WTC11 (cell line): Measurements from ENCODE around the gene AQP3. TPM values are rescaled to one million over a fixed set of nuclear protein-coding genes. Genes with fewer than 3 reads are reported as not detected.

Experiments
- ATAC-seq: fragments of 200-7000 bp; cut with Tn5 transposase; 2 replicates; pipeline ENCODE4 v1.10.0; 2021; ENCODE audit warnings: mild to moderate bottlenecking, moderate library complexity
- CTCF ChIA-PET: fragments of 300-600 bp; sonication (Branson Sonifier 250); formaldehyde crosslinking; loops from one replicate; lab custom pipeline; 2021; ENCODE audit warnings: antibody characterized with exemption; lab: Charles Lee
- POLR2A ChIA-PET: fragments of 350-600 bp; sonication (Branson Sonifier 250); formaldehyde crosslinking; loops from one replicate; lab custom pipeline; 2021; ENCODE audit warnings: antibody characterized with exemption; lab: Charles Lee
- DNase-seq: peaks from one replicate; pipeline ENCODE4 v3.0.0; 2021; ENCODE audit warnings: low spot score
- H3K27ac Mint-ChIP-seq: 2 replicates; pipeline ENCODE4 v1.8.0; 2021; ENCODE audit warnings: mixed read lengths
- H3K27me3 Mint-ChIP-seq: 2 replicates; pipeline ENCODE4 v1.8.0; 2021; ENCODE audit warnings: low read depth, mild to moderate bottlenecking, moderate library complexity, mixed read lengths
- H3K36me3 Mint-ChIP-seq: 2 replicates; pipeline ENCODE4 v1.8.0; 2021; ENCODE audit warnings: mixed read lengths
- H3K4me1 Mint-ChIP-seq: 2 replicates; pipeline ENCODE4 v1.8.0; 2022; ENCODE audit warnings: mixed read lengths
- H3K4me3 Mint-ChIP-seq: 2 replicates; pipeline ENCODE4 v1.8.0; 2021; ENCODE audit warnings: mild to moderate bottlenecking, moderate library complexity, mixed read lengths
- H3K9me3 Mint-ChIP-seq: 2 replicates; pipeline ENCODE4 v1.8.0; 2021; ENCODE audit warnings: mixed read lengths
- ELF4 ChIP-seq: sonication (generic); formaldehyde crosslinking; IDR thresholded peaks from 2 replicates; pipeline ENCODE4 v1.8.1; 2022; ENCODE audit warnings: low read depth, mild to moderate bottlenecking, moderate library complexity, missing genetic modification reagents
- FOXK1 ChIP-seq: sonication (generic); formaldehyde crosslinking; IDR thresholded peaks from 2 replicates; pipeline ENCODE4 v1.8.0; 2022; ENCODE audit warnings: mild to moderate bottlenecking, moderate library complexity, missing genetic modification reagents
- GABPB1 ChIP-seq: sonication (generic); formaldehyde crosslinking; IDR thresholded peaks from 2 replicates; pipeline ENCODE4 v1.8.1; 2023; ENCODE audit warnings: mild to moderate bottlenecking, missing genetic modification reagents
- MYBL2 ChIP-seq: sonication (generic); formaldehyde crosslinking; IDR thresholded peaks from 2 replicates; pipeline ENCODE4 v1.8.1; 2023; ENCODE audit warnings: mild to moderate bottlenecking, moderate library complexity, missing genetic modification reagents
- NFYB ChIP-seq: sonication (generic); formaldehyde crosslinking; conservative IDR thresholded peaks from 2 replicates; pipeline ENCODE4 v1.8.0; 2022; ENCODE audit warnings: low read depth, missing genetic modification reagents
- TEAD1 ChIP-seq: sonication (generic); formaldehyde crosslinking; IDR thresholded peaks from 2 replicates; pipeline ENCODE4 v1.8.0; 2022; ENCODE audit warnings: mild to moderate bottlenecking, missing genetic modification reagents
- ZBTB21 ChIP-seq: sonication (generic); formaldehyde crosslinking; IDR thresholded peaks from 2 replicates; pipeline ENCODE4 v1.8.1; 2023; ENCODE audit warnings: mild to moderate bottlenecking, missing genetic modification reagents, borderline replicate concordance
- ZNF423 ChIP-seq: fragments of 250-450 bp; sonication (Bioruptor Pico); IDR thresholded peaks from 2 replicates; pipeline ENCODE4 v2.1.2; 2022; ENCODE audit warnings: mild to moderate bottlenecking, moderate library complexity
- total RNA-seq: library from RNA; stranded (reverse); gene quantifications from 3 replicates; pipeline ENCODE4 v1.2.3, GENCODE V29; 2021
- TF ChIP-seq, protein P1 (sequence below): sonication (generic); formaldehyde crosslinking; IDR thresholded peaks from 2 replicates; pipeline ENCODE4 v1.8.1; 2022; ENCODE audit warnings: mild to moderate bottlenecking, moderate library complexity, missing genetic modification reagents
- TF ChIP-seq, protein P2 (sequence below): fragments of 250-450 bp; sonication (Bioruptor Pico); IDR thresholded peaks from 2 replicates; pipeline ENCODE4 v1.9.0; 2021; ENCODE audit warnings: mild to moderate bottlenecking
- TF ChIP-seq, protein P3 (sequence below): sonication (generic); formaldehyde crosslinking; conservative IDR thresholded peaks from 2 replicates; pipeline ENCODE4 v1.8.1; 2022; ENCODE audit warnings: mild to moderate bottlenecking, missing genetic modification reagents
- TF ChIP-seq, protein P4 (sequence below): sonication (generic); formaldehyde crosslinking; IDR thresholded peaks from 2 replicates; pipeline ENCODE4 v1.8.0; 2023; ENCODE audit warnings: missing genetic modification reagents
- TF ChIP-seq, protein P5 (sequence below): sonication (generic); formaldehyde crosslinking; IDR thresholded peaks from 2 replicates; pipeline ENCODE4 v1.8.1; 2022; ENCODE audit warnings: mild to moderate bottlenecking, missing genetic modification reagents, moderate library complexity, borderline replicate concordance
- TF ChIP-seq, protein P6 (sequence below): fragments of 250-450 bp; sonication (Bioruptor Pico); IDR thresholded peaks from 2 replicates; pipeline ENCODE4 v2.1.2; 2022; ENCODE audit warnings: mild to moderate bottlenecking, moderate library complexity
- TF ChIP-seq, protein P7 (sequence below): sonication (generic); formaldehyde crosslinking; IDR thresholded peaks from 2 replicates; pipeline ENCODE4 v1.8.1; 2023; ENCODE audit warnings: mild to moderate bottlenecking, missing genetic modification reagents, borderline replicate concordance

AQP3 gene
- total RNA-seq, 1 experiment from 2014 or later, result 3.0 TPM

DNA sequence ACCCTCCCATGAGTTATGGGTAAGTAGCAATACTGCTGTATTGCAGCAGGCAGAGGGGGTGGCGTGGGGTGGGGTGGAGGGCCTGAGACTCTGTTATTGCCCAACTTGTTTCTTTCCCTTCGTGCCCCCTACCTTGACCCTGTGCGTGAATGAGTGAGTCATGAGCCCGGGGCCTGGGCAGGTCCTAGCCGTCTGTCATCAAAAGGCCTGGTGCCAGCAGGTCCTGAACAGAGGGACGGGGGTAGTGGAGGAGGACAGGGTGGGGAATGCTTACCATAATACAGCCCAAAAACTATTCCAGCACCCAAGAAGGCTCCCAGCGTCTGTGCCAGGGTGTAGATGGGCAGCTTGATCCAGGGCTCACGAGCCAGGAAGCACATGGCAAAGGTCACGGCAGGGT, 4.3 kb downstream of the AQP3 start:
- CTCF ChIA-PET, result interaction anchor here (0.6 to 8.5 kb wide), 6 partner anchors 10 to 121 kb away, joined by 3 to 69 read pairs (median 5); partner anchors contain the start of gene NOL6
- TF ChIP-seq GABPB1 (CRISPR knock-in tag), result peak; percentile 74
- TF ChIP-seq ZBTB21 (CRISPR knock-in tag), result no peak
- ATAC-seq, result no peak
- no peaks in the 10 kb centered on the region for H3K9me3 Mint-ChIP-seq
- H3K4me1 Mint-ChIP-seq, result peaks cover 45% of the 10 kb centered on the region
- POLR2A ChIA-PET, result no interaction called here
- no peak overlapping the region for H3K4me3 Mint-ChIP-seq
- no peak for DNase-seq
- peaks cover 21% of the 10 kb centered on the region for H3K27me3 Mint-ChIP-seq
- H3K27ac Mint-ChIP-seq, result no peak overlapping the region
- H3K36me3 Mint-ChIP-seq, result no peaks in the 10 kb centered on the region

DNA sequence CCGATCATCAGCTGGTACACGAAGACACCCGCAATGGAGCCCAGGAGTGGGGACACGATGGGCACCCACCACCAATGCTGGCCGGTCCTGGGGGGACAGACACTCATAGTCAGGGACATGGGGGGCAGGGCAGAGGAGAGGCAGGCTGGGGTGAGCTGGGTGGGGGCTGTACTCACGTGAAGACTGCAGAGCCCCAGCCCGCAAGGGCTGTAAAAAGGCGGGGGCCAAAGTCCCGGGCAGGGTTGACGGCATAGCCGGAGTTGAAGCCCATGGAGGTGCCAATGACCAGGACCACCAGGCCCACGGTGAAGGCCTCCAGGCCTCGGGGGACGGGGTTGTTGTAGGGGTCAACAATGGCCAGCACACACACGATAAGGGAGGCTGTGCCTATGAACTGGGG, 5.3 kb downstream of the AQP3 start:
- Mint-ChIP-seq H3K4me1 (peaks cover 40% of the 10 kb centered on the region), H3K27ac (no peak overlapping the region), H3K9me3 (no peaks in the 10 kb centered on the region), H3K27me3 (peaks cover 14% of the 10 kb centered on the region), H3K36me3 (no peaks in the 10 kb centered on the region), H3K4me3 (no peak overlapping the region)
- CTCF ChIA-PET, result interaction anchor here (1.0 to 8.5 kb wide), 4 partner anchors 11 to 67 kb away, joined by 3 to 69 read pairs (median 8); no protein-coding TSS in a partner anchor
- DNase-seq, result no peak
- ATAC-seq, result no peak
- POLR2A ChIA-PET, result no interaction called here
- TF ChIP-seq, protein P1, sequence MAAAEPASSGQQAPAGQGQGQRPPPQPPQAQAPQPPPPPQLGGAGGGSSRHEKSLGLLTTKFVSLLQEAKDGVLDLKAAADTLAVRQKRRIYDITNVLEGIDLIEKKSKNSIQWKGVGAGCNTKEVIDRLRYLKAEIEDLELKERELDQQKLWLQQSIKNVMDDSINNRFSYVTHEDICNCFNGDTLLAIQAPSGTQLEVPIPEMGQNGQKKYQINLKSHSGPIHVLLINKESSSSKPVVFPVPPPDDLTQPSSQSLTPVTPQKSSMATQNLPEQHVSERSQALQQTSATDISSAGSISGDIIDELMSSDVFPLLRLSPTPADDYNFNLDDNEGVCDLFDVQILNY (CRISPR knock-in tag), result no peak
- TF ChIP-seq, protein P2, sequence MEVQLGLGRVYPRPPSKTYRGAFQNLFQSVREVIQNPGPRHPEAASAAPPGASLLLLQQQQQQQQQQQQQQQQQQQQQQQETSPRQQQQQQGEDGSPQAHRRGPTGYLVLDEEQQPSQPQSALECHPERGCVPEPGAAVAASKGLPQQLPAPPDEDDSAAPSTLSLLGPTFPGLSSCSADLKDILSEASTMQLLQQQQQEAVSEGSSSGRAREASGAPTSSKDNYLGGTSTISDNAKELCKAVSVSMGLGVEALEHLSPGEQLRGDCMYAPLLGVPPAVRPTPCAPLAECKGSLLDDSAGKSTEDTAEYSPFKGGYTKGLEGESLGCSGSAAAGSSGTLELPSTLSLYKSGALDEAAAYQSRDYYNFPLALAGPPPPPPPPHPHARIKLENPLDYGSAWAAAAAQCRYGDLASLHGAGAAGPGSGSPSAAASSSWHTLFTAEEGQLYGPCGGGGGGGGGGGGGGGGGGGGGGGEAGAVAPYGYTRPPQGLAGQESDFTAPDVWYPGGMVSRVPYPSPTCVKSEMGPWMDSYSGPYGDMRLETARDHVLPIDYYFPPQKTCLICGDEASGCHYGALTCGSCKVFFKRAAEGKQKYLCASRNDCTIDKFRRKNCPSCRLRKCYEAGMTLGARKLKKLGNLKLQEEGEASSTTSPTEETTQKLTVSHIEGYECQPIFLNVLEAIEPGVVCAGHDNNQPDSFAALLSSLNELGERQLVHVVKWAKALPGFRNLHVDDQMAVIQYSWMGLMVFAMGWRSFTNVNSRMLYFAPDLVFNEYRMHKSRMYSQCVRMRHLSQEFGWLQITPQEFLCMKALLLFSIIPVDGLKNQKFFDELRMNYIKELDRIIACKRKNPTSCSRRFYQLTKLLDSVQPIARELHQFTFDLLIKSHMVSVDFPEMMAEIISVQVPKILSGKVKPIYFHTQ (CRISPR knock-in tag), result no peak
- TF ChIP-seq, protein P3, sequence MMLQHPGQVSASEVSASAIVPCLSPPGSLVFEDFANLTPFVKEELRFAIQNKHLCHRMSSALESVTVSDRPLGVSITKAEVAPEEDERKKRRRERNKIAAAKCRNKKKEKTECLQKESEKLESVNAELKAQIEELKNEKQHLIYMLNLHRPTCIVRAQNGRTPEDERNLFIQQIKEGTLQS (CRISPR knock-in tag), result no peak
- TF ChIP-seq, protein P4, sequence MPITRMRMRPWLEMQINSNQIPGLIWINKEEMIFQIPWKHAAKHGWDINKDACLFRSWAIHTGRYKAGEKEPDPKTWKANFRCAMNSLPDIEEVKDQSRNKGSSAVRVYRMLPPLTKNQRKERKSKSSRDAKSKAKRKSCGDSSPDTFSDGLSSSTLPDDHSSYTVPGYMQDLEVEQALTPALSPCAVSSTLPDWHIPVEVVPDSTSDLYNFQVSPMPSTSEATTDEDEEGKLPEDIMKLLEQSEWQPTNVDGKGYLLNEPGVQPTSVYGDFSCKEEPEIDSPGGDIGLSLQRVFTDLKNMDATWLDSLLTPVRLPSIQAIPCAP (CRISPR knock-in tag), result no peak
- TF ChIP-seq TEAD1 (CRISPR knock-in tag), result no peak
- TF ChIP-seq, protein P5, sequence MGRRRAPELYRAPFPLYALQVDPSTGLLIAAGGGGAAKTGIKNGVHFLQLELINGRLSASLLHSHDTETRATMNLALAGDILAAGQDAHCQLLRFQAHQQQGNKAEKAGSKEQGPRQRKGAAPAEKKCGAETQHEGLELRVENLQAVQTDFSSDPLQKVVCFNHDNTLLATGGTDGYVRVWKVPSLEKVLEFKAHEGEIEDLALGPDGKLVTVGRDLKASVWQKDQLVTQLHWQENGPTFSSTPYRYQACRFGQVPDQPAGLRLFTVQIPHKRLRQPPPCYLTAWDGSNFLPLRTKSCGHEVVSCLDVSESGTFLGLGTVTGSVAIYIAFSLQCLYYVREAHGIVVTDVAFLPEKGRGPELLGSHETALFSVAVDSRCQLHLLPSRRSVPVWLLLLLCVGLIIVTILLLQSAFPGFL (CRISPR knock-in tag), result no peak
- TF ChIP-seq, all 79 proteins: peak for 0

DNA sequence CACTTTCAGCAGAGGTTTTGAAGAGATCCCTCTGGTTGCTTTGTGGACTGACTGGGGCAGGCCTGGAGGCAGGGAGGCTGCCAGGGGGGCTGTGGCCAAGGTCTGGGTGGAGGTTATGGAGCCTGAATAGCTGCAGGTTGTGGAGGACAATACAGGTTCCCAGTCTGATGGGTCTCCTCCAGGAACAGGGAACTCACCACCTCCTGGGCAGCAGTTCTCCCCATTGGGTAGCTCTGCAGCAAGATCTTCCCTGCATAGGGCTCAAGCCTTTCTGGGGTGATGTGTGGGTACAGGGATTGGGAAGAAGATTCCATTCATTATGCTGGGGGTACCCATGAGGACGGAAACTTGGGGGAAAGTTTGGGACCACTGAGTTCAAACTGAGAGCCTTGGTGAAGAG, 6.8 kb downstream of the AQP3 start:
- no peak for DNase-seq
- Mint-ChIP-seq H3K27me3 (no peaks in the 10 kb centered on the region; the same call in 1 of the 2 replicates), H3K27ac (no peak overlapping the region), H3K4me1 (peaks cover 29% of the 10 kb centered on the region), H3K9me3 (no peaks in the 10 kb centered on the region), H3K4me3 (no peak overlapping the region), H3K36me3 (no peaks in the 10 kb centered on the region)
- ChIA-PET CTCF (interaction anchor here (1.5 to 8.5 kb wide), 4 partner anchors 12 to 26 kb away, joined by 6 to 69 read pairs (median 8); no protein-coding TSS in a partner anchor), POLR2A (no interaction called here)
- ATAC-seq, result no peak
- TF ChIP-seq, protein P6, sequence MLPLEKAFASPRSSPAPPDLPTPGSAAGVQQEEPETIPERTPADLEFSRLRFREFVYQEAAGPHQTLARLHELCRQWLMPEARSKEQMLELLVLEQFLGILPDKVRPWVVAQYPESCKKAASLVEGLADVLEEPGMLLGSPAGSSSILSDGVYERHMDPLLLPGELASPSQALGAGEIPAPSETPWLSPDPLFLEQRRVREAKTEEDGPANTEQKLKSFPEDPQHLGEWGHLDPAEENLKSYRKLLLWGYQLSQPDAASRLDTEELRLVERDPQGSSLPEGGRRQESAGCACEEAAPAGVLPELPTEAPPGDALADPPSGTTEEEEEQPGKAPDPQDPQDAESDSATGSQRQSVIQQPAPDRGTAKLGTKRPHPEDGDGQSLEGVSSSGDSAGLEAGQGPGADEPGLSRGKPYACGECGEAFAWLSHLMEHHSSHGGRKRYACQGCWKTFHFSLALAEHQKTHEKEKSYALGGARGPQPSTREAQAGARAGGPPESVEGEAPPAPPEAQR (CRISPR knock-in tag), result no peak
- TF ChIP-seq, protein P4 (CRISPR knock-in tag), result no peak
- TF ChIP-seq ELF4 (CRISPR knock-in tag), result no peak
- no peak for TF ChIP-seq MYBL2
- no peak for TF ChIP-seq NFYB (CRISPR knock-in tag)
- no peak for TF ChIP-seq FOXK1 (CRISPR knock-in tag)
- TF ChIP-seq, protein P7, sequence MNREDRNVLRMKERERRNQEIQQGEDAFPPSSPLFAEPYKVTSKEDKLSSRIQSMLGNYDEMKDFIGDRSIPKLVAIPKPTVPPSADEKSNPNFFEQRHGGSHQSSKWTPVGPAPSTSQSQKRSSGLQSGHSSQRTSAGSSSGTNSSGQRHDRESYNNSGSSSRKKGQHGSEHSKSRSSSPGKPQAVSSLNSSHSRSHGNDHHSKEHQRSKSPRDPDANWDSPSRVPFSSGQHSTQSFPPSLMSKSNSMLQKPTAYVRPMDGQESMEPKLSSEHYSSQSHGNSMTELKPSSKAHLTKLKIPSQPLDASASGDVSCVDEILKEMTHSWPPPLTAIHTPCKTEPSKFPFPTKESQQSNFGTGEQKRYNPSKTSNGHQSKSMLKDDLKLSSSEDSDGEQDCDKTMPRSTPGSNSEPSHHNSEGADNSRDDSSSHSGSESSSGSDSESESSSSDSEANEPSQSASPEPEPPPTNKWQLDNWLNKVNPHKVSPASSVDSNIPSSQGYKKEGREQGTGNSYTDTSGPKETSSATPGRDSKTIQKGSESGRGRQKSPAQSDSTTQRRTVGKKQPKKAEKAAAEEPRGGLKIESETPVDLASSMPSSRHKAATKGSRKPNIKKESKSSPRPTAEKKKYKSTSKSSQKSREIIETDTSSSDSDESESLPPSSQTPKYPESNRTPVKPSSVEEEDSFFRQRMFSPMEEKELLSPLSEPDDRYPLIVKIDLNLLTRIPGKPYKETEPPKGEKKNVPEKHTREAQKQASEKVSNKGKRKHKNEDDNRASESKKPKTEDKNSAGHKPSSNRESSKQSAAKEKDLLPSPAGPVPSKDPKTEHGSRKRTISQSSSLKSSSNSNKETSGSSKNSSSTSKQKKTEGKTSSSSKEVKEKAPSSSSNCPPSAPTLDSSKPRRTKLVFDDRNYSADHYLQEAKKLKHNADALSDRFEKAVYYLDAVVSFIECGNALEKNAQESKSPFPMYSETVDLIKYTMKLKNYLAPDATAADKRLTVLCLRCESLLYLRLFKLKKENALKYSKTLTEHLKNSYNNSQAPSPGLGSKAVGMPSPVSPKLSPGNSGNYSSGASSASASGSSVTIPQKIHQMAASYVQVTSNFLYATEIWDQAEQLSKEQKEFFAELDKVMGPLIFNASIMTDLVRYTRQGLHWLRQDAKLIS, result no peak
- TF ChIP-seq, protein P2 (CRISPR knock-in tag), result no peak
- no peak for TF ChIP-seq ZNF423
